Activated CD4-positive, alpha-beta T cell treated with anti-CD3 and anti-CD28 coated beads, Interleukin-2, amount 50 U/mL, for 1 hour (primary cell): ENCODE data around the gene OR6B1.
"Not testable (repeated sequence)": the region's sequence is repeated elsewhere in the genome, so short reads cannot be mapped to it uniquely, and the experiment has no call there.

Experiments used
- DNase-seq: peaks from one replicate; pipeline ENCODE4 v3.0.0-alpha.2; 2020

Gene OR6B1

GRCh38 chr7:144006692-144007042, 6.5 kb downstream of the OR6B1 start:
- no peak for DNase-seq

- DNase-seq, result no peak
Measured at GRCh38 chr7:144009361-144009760, 9.2 kb downstream of the OR6B1 start.

- DNase-seq, result not testable (repeated sequence)
Measured at GRCh38 chr7:144010061-144010460, 9.9 kb downstream of the OR6B1 start.

- DNase-seq, result not testable (repeated sequence)
Measured at GRCh38 chr7:144010821-144011220, 10.7 kb downstream of the OR6B1 start.

- DNase-seq, result no peak
Measured at GRCh38 chr7:144011458-144012230, 11.5 kb downstream of the OR6B1 start.

- no peak for DNase-seq
Measured at GRCh38 chr7:144018065-144018464, 17.9 kb downstream of the OR6B1 start.

GRCh38 chr7:144019457-144019856, 19.3 kb downstream of the OR6B1 start:
- no peak for DNase-seq

- DNase-seq, result no peak
Measured at GRCh38 chr7:144020340-144020739, 20.2 kb downstream of the OR6B1 start.

GRCh38 chr7:144022169-144022568, 22.0 kb downstream of the OR6B1 start:
- no peak for DNase-seq

- DNase-seq, result no peak
Measured at GRCh38 chr7:144023171-144023827, 23.2 kb downstream of the OR6B1 start.

- no peak for DNase-seq
Measured at GRCh38 chr7:144024213-144024612, 24.1 kb downstream of the OR6B1 start.

GRCh38 chr7:144026203-144026883, 26.2 kb downstream of the OR6B1 start:
- no peak for DNase-seq

- no peak for DNase-seq
Measured at GRCh38 chr7:144027070-144027469, 26.9 kb downstream of the OR6B1 start.

- no peak for DNase-seq
Measured at GRCh38 chr7:144027974-144028373, 27.9 kb downstream of the OR6B1 start.

GRCh38 chr7:144028547-144028946, 28.4 kb downstream of the OR6B1 start:
- no peak for DNase-seq

GRCh38 chr7:144032516-144032915, 32.4 kb downstream of the OR6B1 start:
- DNase-seq, result no peak

GRCh38 chr7:144032985-144033709, 33.0 kb downstream of the OR6B1 start:
- DNase-seq, result no peak

GRCh38 chr7:144035385-144035784, 35.3 kb downstream of the OR6B1 start:
- no peak for DNase-seq

GRCh38 chr7:144036302-144036885, 36.3 kb downstream of the OR6B1 start:
- DNase-seq, result no peak

- no peak for DNase-seq
Measured at GRCh38 chr7:144037414-144038035, 37.4 kb downstream of the OR6B1 start.

GRCh38 chr7:144038887-144039286, 38.8 kb downstream of the OR6B1 start:
- DNase-seq, result no peak

- no peak for DNase-seq
Measured at GRCh38 chr7:144048648-144049047, 48.5 kb downstream of the OR6B1 start, which contains the start of gene OR2A5. TSS of gene OR2A5 (plus strand) at chr7:144048948. CDS start at chr7:144050402, 1,454 bp downstream.
